ENCODE data around the gene CLVS2.
A peak's percentile ranks its signal among the peaks of the same experiment; 100 is the strongest.

CLVS2 gene

GRCh38 chr6:122995921-122996793 lies at the start of gene CLVS2:
CLVS2 (plus strand) TSS chr6:122996235; CDS start chr6:122997778, 1,543 bp downstream.
- no peak for DNase-seq (ENCODE audit: low spot score)

GRCh38 chr6:122947355-122947754 lies 48.7 kb upstream of the CLVS2 start:
- DNase-seq (ENCODE audit: low spot score) = peak; percentile 14

- no peak for DNase-seq (ENCODE audit: low spot score)
Measured at GRCh38 chr6:122953766-122954165, 42.3 kb upstream of the CLVS2 start.

- no peak for DNase-seq (ENCODE audit: low spot score)
Measured at GRCh38 chr6:122956376-122956775, 39.7 kb upstream of the CLVS2 start.

GRCh38 chr6:122962000-122962624 lies 33.9 kb upstream of the CLVS2 start:
- DNase-seq (ENCODE audit: low spot score) = no peak

- no peak for DNase-seq (ENCODE audit: low spot score)
Measured at GRCh38 chr6:122969999-122970533, 26.0 kb upstream of the CLVS2 start.

- DNase-seq (ENCODE audit: low spot score) = no peak
Measured at GRCh38 chr6:122977180-122977579, 18.9 kb upstream of the CLVS2 start.

- no peak for DNase-seq (ENCODE audit: low spot score)
Measured at GRCh38 chr6:122984393-122984792, 11.6 kb upstream of the CLVS2 start.

- no peak for DNase-seq (ENCODE audit: low spot score)
Measured at GRCh38 chr6:122994256-122994655, 1.8 kb upstream of the CLVS2 start.

- no peak for DNase-seq (ENCODE audit: low spot score)
Measured at GRCh38 chr6:122996794-122997505, 915 bp downstream of the CLVS2 start.

GRCh38 chr6:122997541-122998150 lies 1.6 kb downstream of the CLVS2 start:
- no peak for DNase-seq (ENCODE audit: low spot score)

- DNase-seq (ENCODE audit: low spot score) = no peak
Measured at GRCh38 chr6:122998403-122998975, 2.5 kb downstream of the CLVS2 start.

GRCh38 chr6:123000244-123000770 lies 4.3 kb downstream of the CLVS2 start:
- no peak for DNase-seq (ENCODE audit: low spot score)

- DNase-seq (ENCODE audit: low spot score) = no peak
Measured at GRCh38 chr6:123001540-123001939, 5.5 kb downstream of the CLVS2 start.

- no peak for DNase-seq (ENCODE audit: low spot score)
Measured at GRCh38 chr6:123007885-123008284, 11.8 kb downstream of the CLVS2 start.

GRCh38 chr6:123009059-123009458 lies 13.0 kb downstream of the CLVS2 start:
- DNase-seq (ENCODE audit: low spot score) = no peak

- no peak for DNase-seq (ENCODE audit: low spot score)
Measured at GRCh38 chr6:123014835-123015234, 18.8 kb downstream of the CLVS2 start.

- peak; percentile 59 for DNase-seq (ENCODE audit: low spot score)
Measured at GRCh38 chr6:123016431-123017103, 20.5 kb downstream of the CLVS2 start.

GRCh38 chr6:123017104-123017682 lies 21.2 kb downstream of the CLVS2 start:
- DNase-seq (ENCODE audit: low spot score) = peak; percentile 83

GRCh38 chr6:123022975-123023374 lies 26.9 kb downstream of the CLVS2 start:
- no peak for DNase-seq (ENCODE audit: low spot score)
